ENCODE results near the gene CP. TPM values are rescaled to one million over a fixed set of nuclear protein-coding genes. Genes with fewer than 3 reads are reported as not detected.

The CP gene
- total and polyA plus RNA-seq, 2 experiments from 2014 or later = 0.12 TPM; not detected in 1

DNA sequence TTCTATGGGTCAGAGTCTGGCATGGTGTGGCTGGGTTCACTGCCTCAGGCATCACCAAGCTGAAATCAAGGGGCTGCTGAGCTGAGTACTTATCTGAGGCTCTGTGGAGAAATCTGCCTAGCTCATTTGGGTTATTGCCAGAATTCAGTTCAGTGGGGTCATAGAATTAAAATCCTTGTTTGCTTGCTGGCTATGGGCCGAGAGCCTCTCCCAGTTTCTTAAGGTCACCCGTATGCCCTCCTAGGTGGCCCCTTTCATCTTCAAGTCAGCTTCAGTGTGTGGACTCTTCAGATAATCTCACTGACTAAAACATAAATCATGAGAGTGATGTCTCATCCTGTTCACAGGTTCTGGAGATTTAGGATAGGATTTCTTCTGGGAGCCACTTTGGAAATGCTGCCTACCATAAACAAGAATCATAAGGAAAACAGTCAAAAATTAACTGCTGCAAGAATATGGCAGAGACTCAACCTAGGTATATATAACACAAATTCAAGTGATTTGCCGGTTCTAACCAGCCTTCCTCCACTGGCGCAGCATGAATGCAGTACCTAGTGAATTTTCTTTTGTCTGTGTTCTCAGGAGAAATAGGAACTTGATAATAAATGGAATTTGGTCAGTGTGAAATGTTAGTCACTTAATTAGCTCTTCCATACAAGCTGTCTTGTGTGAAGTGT, 5.3 kb downstream of the CP start:
- Histone ChIP-seq H3K27ac (no peak overlapping the region), H3K4me1 (ENCODE audit: low read depth) (peaks cover 11% of the 10 kb centered on the region), H3K4me3 (no peak overlapping the region), H3K27me3 (no peaks in the 10 kb centered on the region), H3K9me3 (ENCODE audit: low read depth) (no peaks in the 10 kb centered on the region), H3K36me3 (no peaks in the 10 kb centered on the region)
- DNase-seq (ENCODE audit: low read depth in 1 of 2, low spot score in 1 of 2) = peak; percentile 26 to 54
- TF ChIP-seq, protein P1, sequence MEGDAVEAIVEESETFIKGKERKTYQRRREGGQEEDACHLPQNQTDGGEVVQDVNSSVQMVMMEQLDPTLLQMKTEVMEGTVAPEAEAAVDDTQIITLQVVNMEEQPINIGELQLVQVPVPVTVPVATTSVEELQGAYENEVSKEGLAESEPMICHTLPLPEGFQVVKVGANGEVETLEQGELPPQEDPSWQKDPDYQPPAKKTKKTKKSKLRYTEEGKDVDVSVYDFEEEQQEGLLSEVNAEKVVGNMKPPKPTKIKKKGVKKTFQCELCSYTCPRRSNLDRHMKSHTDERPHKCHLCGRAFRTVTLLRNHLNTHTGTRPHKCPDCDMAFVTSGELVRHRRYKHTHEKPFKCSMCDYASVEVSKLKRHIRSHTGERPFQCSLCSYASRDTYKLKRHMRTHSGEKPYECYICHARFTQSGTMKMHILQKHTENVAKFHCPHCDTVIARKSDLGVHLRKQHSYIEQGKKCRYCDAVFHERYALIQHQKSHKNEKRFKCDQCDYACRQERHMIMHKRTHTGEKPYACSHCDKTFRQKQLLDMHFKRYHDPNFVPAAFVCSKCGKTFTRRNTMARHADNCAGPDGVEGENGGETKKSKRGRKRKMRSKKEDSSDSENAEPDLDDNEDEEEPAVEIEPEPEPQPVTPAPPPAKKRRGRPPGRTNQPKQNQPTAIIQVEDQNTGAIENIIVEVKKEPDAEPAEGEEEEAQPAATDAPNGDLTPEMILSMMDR (IDR thresholded peaks at IDR 0.05; ENCODE audit: low read depth, low read length) = no peak

DNA sequence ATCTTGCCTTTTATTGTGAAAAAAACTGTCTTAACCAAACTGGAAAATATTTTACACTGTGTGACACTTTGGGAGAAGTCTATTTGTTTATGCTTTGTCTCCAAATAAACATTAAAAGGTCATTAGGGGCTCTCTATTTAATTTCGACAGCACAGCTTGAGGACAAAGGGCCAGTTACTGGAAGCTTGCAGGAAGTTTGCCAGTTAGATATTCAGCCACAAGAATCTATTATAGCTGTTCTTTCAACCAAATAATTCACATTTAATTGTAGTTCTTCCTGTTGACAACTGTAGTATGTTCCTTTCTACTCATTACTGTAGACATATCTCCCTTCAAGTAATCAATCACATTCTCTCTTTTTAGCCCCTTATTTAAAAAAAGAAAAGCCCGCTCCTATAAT, 6.1 kb downstream of the CP start:
- TF ChIP-seq, protein P1 (IDR thresholded peaks at IDR 0.05; ENCODE audit: low read depth, low read length) = no peak
- H3K9me3 ChIP-seq (ENCODE audit: low read depth) = no peaks in the 10 kb centered on the region
- DNase-seq (ENCODE audit: low read depth in 1 of 2, low spot score in 1 of 2) = peak in 1 of 2 donors; percentile 35

DNA sequence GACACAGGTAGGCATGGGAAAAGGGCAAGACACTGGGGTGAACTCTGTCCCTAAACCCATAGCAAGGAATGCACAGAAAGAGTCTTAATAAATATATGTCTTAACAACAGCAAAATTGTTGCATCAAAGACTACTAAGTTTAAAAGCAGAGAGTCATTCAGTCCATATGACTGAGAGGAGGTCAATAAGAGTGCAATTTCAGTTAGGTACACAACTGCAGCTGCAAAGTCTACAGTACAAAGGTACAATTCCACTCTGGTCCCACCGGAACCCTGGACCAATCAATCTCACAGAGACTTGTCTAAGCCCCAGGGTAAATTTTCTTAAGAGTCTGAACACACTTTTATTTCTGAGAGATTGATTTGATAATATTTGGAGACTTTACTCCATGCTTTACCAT, 6.9 kb downstream of the CP start:
- Histone ChIP-seq H3K27me3 (no peaks in the 10 kb centered on the region), H3K4me3 (no peak overlapping the region), H3K36me3 (no peaks in the 10 kb centered on the region), H3K27ac (no peak overlapping the region), H3K9me3 (ENCODE audit: low read depth) (no peaks in the 10 kb centered on the region), H3K4me1 (ENCODE audit: low read depth) (peaks cover 11% of the 10 kb centered on the region)
- TF ChIP-seq, protein P1 (IDR thresholded peaks at IDR 0.05; ENCODE audit: low read depth, low read length) = no peak
- no peak for DNase-seq (ENCODE audit: low read depth in 1 of 2, low spot score in 1 of 2)

More for the DNA sequence above, 6.1 kb downstream of the CP start:
- H3K27me3 ChIP-seq = no peaks in the 10 kb centered on the region
- H3K36me3 ChIP-seq = no peaks in the 10 kb centered on the region
- peaks cover 11% of the 10 kb centered on the region for H3K4me1 ChIP-seq (ENCODE audit: low read depth)
- H3K27ac ChIP-seq = no peak overlapping the region
- H3K4me3 ChIP-seq = no peak overlapping the region

GRCh38 chr3:149212386-149212785, 9.2 kb downstream of the CP start:
- DNase-seq (ENCODE audit: low read depth in 1 of 2, low spot score in 1 of 2) = no peak
- H3K36me3 ChIP-seq = no peaks in the 10 kb centered on the region
- TF ChIP-seq, protein P1 (IDR thresholded peaks at IDR 0.05; ENCODE audit: low read depth, low read length) = no peak
- H3K4me1 ChIP-seq (ENCODE audit: low read depth) = peaks cover 11% of the 10 kb centered on the region
- H3K4me3 ChIP-seq = no peak overlapping the region
- H3K27ac ChIP-seq = no peak overlapping the region
- no peaks in the 10 kb centered on the region for H3K9me3 ChIP-seq (ENCODE audit: low read depth)
- H3K27me3 ChIP-seq = no peaks in the 10 kb centered on the region

DNA sequence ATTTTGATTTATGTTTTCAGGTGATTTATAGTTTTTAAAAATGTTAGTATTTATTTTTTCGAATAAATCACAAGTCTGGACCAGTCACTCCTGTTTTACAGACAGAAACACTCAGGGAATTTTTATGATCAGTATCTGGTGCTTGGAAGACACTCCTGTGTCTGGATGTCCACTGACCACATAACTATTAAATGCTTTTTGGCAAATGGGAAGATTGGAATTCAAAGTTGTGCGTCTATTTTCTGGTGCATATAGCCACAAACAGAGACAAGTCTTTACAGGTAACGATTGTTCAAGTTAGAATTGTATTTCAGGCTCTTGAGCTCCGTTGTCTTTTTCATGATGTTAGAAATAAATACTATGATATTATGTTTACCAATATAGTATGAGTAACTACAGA, 12.2 kb downstream of the CP start:
- no peak for DNase-seq (ENCODE audit: low read depth in 1 of 2, low spot score in 1 of 2)
- TF ChIP-seq, protein P1 (IDR thresholded peaks at IDR 0.05; ENCODE audit: low read depth, low read length) = no peak
- Histone ChIP-seq H3K4me1 (ENCODE audit: low read depth) (peaks cover 4% of the 10 kb centered on the region), H3K4me3 (no peak overlapping the region), H3K27me3 (no peaks in the 10 kb centered on the region), H3K36me3 (no peaks in the 10 kb centered on the region), H3K9me3 (ENCODE audit: low read depth) (no peaks in the 10 kb centered on the region), H3K27ac (no peak overlapping the region)

All from cardiac muscle cell (in vitro differentiated cells and primary cell).